ENCODE measurements around the gene KCNQ1.

The KCNQ1 gene

GRCh38 chr11:2444821-2445745 lies at the start of gene KCNQ1:
TSS of gene KCNQ1 (plus strand) at chr11:2445008. CDS start at chr11:2445099, 91 bp downstream.
- peak in 1 of 4 experiments; percentile 51 for DNase-seq (ENCODE audit: low read depth in 4 of 4, low spot score in 1 of 4)

GRCh38 chr11:2395211-2395730 lies 49.5 kb upstream of the KCNQ1 start:
- DNase-seq (ENCODE audit: low read depth in 4 of 4, low spot score in 1 of 4), result no peak

GRCh38 chr11:2395856-2396255 lies 49.0 kb upstream of the KCNQ1 start:
- no peak for DNase-seq (ENCODE audit: low read depth in 4 of 4, low spot score in 1 of 4)

- DNase-seq (ENCODE audit: low read depth in 4 of 4, low spot score in 1 of 4), result no peak
Measured at GRCh38 chr11:2396471-2396870, 48.3 kb upstream of the KCNQ1 start.

GRCh38 chr11:2397005-2397404 lies 47.8 kb upstream of the KCNQ1 start:
- DNase-seq (ENCODE audit: low read depth in 4 of 4, low spot score in 1 of 4), result no peak

- DNase-seq (ENCODE audit: low read depth in 4 of 4, low spot score in 1 of 4), result no peak
Measured at GRCh38 chr11:2398664-2399355, 46.0 kb upstream of the KCNQ1 start.

GRCh38 chr11:2399488-2400068 lies 45.2 kb upstream of the KCNQ1 start:
- DNase-seq (ENCODE audit: low read depth in 4 of 4, low spot score in 1 of 4), result no peak

GRCh38 chr11:2400069-2400761 lies 44.6 kb upstream of the KCNQ1 start, which contains the start of gene TSSC4:
TSS of gene TSSC4 (plus strand) at chr11:2400750. CDS start at chr11:2402634, 1,884 bp downstream.
- DNase-seq (ENCODE audit: low read depth in 4 of 4, low spot score in 1 of 4), result peak; percentile 97 to 99 (median 97)

GRCh38 chr11:2400762-2401435 lies 43.9 kb upstream of the KCNQ1 start:
- DNase-seq (ENCODE audit: low read depth in 4 of 4, low spot score in 1 of 4), result no peak

- no peak for DNase-seq (ENCODE audit: low read depth in 4 of 4, low spot score in 1 of 4)
Measured at GRCh38 chr11:2401436-2401984, 43.3 kb upstream of the KCNQ1 start.

- no peak for DNase-seq (ENCODE audit: low read depth in 4 of 4, low spot score in 1 of 4)
Measured at GRCh38 chr11:2402106-2402505, 42.7 kb upstream of the KCNQ1 start.

- no peak for DNase-seq (ENCODE audit: low read depth in 4 of 4, low spot score in 1 of 4)
Measured at GRCh38 chr11:2402890-2403645, 41.7 kb upstream of the KCNQ1 start.

- DNase-seq (ENCODE audit: low read depth in 4 of 4, low spot score in 1 of 4), result no peak
Measured at GRCh38 chr11:2404735-2405196, 40.0 kb upstream of the KCNQ1 start.

GRCh38 chr11:2406451-2406850 lies 38.4 kb upstream of the KCNQ1 start:
- no peak for DNase-seq (ENCODE audit: low read depth in 4 of 4, low spot score in 1 of 4)

GRCh38 chr11:2406878-2407410 lies 37.9 kb upstream of the KCNQ1 start:
- no peak for DNase-seq (ENCODE audit: low read depth in 4 of 4, low spot score in 1 of 4)

GRCh38 chr11:2408671-2409070 lies 36.1 kb upstream of the KCNQ1 start:
- DNase-seq (ENCODE audit: low read depth in 4 of 4, low spot score in 1 of 4), result no peak

GRCh38 chr11:2409126-2409525 lies 35.7 kb upstream of the KCNQ1 start:
- DNase-seq (ENCODE audit: low read depth in 4 of 4, low spot score in 1 of 4), result no peak

- no peak for DNase-seq (ENCODE audit: low read depth in 4 of 4, low spot score in 1 of 4)
Measured at GRCh38 chr11:2409611-2410468, 35.0 kb upstream of the KCNQ1 start.
